RWPE1 (cell line): ENCODE measurements around the gene ADGRV1.
A peak's percentile ranks its signal among the peaks of the same experiment; 100 is the strongest.
"Not testable (repeated sequence)": the region's sequence is repeated elsewhere in the genome, so short reads cannot be mapped to it uniquely, and the experiment has no call there.

Experiments
- CTCF ChIA-PET: fragments of 350-600 bp; sonication (Branson Sonifier 250); formaldehyde crosslinking; extraction: SDS; loops from one replicate; lab custom pipeline; 2021; lab: Yijun Ruan, JAX
- POLR2A ChIA-PET: fragments of 400-600 bp; formaldehyde crosslinking; extraction: SDS; loops from one replicate; lab custom pipeline; 2020; ENCODE audit warnings: antibody characterized with exemption; ENCODE audit not compliant: low non-redundant PET; lab: Yijun Ruan, JAX
- DNase-seq: peaks from one replicate; pipeline ENCODE4 v3.0.0; 2012; ENCODE audit warnings: low spot score
- H3K27ac ChIP-seq: fragments of 450-650 bp; 2 replicates; pipeline ENCODE4 v1.5.1; 2017
- TF ChIP-seq, protein P1 (sequence below): fragments of 450-650 bp; conservative IDR thresholded peaks from 2 replicates; pipeline ENCODE4 v1.5.1; 2017; ENCODE audit warnings: low read depth, mild to moderate bottlenecking

The ADGRV1 gene

DNA sequence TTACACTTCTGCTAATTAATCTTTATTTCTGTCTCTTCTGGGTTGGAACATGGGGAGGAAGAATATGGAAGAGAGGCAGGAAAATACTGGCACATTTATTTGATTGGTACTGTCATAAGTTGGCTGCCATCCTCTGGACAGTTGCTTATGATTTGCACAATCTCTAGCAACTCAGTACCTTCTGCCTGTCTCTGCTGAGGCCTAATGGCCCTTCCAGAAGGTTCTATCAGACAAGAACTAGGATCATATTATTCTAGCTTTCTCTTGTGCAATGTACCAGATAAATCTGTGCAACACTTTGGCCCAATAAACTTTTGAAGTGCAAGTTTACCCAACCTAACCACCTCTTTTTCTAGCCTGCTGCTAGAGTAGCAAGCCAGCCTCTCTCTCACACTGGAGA lies 489.5 kb downstream of the ADGRV1 start:
- no peak overlapping the region for H3K27ac ChIP-seq
- DNase-seq, result no peak
- POLR2A ChIA-PET, result no interaction called here
- TF ChIP-seq, protein P1, sequence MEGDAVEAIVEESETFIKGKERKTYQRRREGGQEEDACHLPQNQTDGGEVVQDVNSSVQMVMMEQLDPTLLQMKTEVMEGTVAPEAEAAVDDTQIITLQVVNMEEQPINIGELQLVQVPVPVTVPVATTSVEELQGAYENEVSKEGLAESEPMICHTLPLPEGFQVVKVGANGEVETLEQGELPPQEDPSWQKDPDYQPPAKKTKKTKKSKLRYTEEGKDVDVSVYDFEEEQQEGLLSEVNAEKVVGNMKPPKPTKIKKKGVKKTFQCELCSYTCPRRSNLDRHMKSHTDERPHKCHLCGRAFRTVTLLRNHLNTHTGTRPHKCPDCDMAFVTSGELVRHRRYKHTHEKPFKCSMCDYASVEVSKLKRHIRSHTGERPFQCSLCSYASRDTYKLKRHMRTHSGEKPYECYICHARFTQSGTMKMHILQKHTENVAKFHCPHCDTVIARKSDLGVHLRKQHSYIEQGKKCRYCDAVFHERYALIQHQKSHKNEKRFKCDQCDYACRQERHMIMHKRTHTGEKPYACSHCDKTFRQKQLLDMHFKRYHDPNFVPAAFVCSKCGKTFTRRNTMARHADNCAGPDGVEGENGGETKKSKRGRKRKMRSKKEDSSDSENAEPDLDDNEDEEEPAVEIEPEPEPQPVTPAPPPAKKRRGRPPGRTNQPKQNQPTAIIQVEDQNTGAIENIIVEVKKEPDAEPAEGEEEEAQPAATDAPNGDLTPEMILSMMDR, result no peak
- CTCF ChIA-PET, result interaction anchor here (0.7 kb wide), 1 partner anchor 163 kb away, joined by 3 read pairs; no protein-coding TSS in a partner anchor

DNA sequence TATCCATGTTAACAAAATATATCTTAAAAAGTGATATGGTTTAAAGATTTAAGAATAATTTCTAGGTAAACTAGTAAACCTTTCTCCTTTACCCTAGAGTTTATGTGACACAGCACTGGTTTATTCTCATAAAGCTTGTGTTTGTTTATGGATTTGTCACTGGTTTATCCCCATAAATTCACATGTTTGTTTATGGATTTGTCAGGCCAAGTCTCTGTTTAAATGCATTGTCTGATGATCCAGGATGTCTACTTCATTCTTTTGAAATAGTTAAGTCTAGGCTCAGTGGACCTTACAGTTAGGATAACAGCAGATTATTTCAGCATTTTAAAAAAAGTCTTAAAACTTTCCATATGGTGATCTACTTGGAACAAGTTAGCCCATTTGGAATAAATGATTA lies 490.5 kb downstream of the ADGRV1 start:
- POLR2A ChIA-PET, result no interaction called here
- H3K27ac ChIP-seq, result no peak overlapping the region
- CTCF ChIA-PET, result no interaction called here
- no peak for DNase-seq
- TF ChIP-seq, protein P1, result no peak

GRCh38 chr5:91049800-91050199 lies 491.2 kb downstream of the ADGRV1 start:
- TF ChIP-seq, protein P1, result no peak
- CTCF ChIA-PET, result no interaction called here
- peak; percentile 68 for DNase-seq
- POLR2A ChIA-PET, result no interaction called here
- H3K27ac ChIP-seq, result no peak overlapping the region

- H3K27ac ChIP-seq, POLR2A ChIA-PET, DNase-seq: not testable (repeated sequence)
- CTCF ChIA-PET, result interaction anchor here (0.5 to 0.7 kb wide), 2 partner anchors 16 to 215 kb away, joined by 4 to 9 read pairs; no protein-coding TSS in a partner anchor
These were observed 493.8 kb downstream of the ADGRV1 start for GRCh38 chr5:91052411-91052810.

DNA sequence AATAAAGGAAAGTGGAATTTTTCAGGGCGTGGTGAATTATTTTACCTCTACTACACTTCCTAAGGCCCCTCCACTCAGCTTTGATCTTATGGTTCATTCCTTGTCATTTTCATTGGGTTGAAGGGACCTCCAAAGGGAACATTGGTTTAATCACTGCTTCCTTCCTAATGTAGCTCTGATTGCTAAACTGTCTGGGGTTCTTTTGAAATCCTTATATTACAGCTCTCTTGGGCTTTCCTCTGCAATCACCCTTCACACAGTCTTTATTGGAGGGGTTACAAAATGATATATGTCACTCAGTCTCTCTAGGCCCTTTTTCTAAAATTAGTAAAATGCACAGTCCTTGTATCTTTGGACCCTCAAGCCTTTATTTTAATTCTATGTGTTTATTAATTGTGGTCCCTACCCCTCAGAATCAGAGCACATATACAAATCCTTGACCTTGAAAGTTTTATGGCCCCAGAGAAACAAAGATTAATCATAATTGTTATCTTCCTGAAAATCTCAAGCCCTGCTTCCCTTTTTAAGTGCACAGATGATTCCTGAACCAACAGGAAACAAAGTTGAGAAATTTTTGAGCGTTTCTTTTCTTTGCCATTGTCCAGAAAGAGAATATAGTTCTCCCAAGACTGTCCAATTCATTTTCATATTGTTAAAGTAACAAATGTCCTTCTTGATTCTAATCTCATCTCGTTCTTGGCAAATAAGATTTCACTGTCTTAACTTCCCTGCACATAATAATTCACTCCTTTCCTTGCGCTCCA lies 494.6 kb downstream of the ADGRV1 start:
- CTCF ChIA-PET, result interaction anchor here (0.6 kb wide), 1 partner anchor 711 kb away, joined by 3 read pairs; no protein-coding TSS in a partner anchor
- DNase-seq, result no peak
- TF ChIP-seq, protein P1, result no peak

GRCh38 chr5:91053741-91054025 lies 495.1 kb downstream of the ADGRV1 start:
- POLR2A ChIA-PET, result no interaction called here
- H3K27ac ChIP-seq, result no peak overlapping the region
- CTCF ChIA-PET, result no interaction called here

More for the DNA sequence above, 494.6 kb downstream of the ADGRV1 start:
- H3K27ac ChIP-seq, result no peak overlapping the region
- POLR2A ChIA-PET, result no interaction called here

More at GRCh38 chr5:91053741-91054025, 495.1 kb downstream of the ADGRV1 start:
- no peak for DNase-seq
- TF ChIP-seq, protein P1, result no peak
